ENCODE results near the gene MUC6.
A peak's percentile ranks its signal among the peaks of the same experiment; 100 is the strongest.

The MUC6 gene

DNA sequence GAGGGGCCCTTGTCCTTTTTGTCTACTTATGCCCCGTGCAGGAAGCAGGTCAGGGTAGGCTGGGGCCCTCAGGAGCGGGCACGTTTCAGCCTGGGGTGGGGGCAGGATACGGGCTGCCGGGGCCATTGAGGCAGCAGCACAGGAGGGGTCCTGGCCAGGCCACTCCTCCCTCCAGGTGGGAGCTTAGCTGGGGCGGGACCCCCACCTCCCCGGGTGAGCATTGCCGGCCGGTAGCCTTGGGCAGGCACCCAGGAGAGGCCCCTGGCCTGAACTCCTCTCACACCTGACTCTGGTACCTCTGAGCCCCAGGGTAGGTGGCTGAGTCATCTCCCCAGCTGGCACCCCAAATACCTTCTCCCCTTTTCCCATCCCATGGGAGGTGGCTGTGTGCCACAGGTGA is 5.0 kb upstream of the MUC6 start:
- TF ChIP-seq TEAD4 (IDR thresholded peaks at IDR 0.05): no peak
- TF ChIP-seq MAX (IDR thresholded peaks at IDR 0.05): no peak
- no peak for TF ChIP-seq NFIC (IDR thresholded peaks at IDR 0.05)

DNA sequence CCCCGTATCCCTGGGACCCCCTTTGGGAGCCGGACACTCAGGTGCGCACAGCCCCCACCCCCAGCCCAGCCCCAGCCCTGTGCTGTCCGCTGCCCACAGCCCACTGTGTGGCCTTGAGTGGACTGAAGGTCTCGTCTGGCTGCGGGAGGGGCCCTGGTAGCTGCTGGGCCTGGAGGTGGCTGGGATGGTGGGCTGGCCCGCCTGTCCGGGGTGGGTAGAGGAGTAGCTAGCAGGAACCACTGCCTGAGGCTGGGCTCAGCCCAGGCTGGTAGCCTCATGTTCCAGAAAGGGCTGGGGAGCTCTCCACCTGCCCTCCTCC is 4.6 kb upstream of the MUC6 start:
- TF ChIP-seq MAX (IDR thresholded peaks at IDR 0.05): no peak
- no peak for TF ChIP-seq NFIC (IDR thresholded peaks at IDR 0.05)
- no peak for TF ChIP-seq EGR1 (IDR thresholded peaks at IDR 0.05)
- TF ChIP-seq REST (IDR thresholded peaks at IDR 0.05; ENCODE audit: low read depth): no peak
- no peak for TF ChIP-seq EP300 (IDR thresholded peaks at IDR 0.05; ENCODE audit: borderline replicate concordance)

DNA sequence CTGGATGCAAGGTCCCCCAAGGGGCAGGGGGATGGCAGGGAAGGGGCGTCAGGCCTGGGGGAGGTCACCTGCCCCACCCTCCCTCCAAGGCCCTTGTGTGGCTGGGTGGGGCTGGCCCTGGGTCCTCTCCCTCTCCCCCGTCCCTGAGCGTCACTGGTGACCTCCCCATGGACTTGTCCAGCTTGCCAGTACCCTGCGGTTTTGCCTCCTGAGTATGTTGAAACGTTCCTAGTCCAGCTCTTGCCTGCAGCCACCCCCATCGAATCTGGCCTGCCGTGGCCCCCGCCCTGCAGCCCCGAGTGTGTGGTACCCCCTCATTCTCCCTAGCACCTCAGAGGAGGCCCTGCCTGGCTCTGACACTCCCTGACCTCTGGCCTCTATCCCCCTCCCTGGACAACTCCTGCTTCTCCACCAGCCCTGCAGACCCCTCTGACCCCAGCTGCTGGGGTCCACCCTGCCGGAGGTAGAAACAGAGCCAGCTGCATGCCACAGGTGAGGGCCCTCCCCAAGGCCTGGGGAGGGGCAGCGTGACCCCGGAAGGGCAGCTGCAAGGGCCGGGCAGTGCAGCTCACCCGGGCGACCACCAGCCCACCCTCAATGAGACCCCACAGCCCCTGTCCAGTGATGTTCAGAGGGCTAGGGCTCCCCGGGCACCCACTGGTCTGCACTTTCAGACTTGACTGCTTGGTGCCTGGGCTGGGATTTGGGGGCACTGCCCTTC is 4.1 kb upstream of the MUC6 start:
- no peak for TF ChIP-seq REST (IDR thresholded peaks at IDR 0.05; ENCODE audit: low read depth)
- no peak for TF ChIP-seq EP300 (IDR thresholded peaks at IDR 0.05; ENCODE audit: borderline replicate concordance)
- no peak for TF ChIP-seq RAD21 (IDR thresholded peaks at IDR 0.05; ENCODE audit: low read depth)
- TF ChIP-seq FOXM1 (IDR thresholded peaks at IDR 0.05; ENCODE audit: borderline replicate concordance, low read depth): no peak
- 0 out of 2 replicates have a peak, but pooled peaks have one; percentile 36 for TF ChIP-seq ZBTB7A (IDR thresholded peaks at IDR 0.05; ENCODE audit: low read depth)

DNA sequence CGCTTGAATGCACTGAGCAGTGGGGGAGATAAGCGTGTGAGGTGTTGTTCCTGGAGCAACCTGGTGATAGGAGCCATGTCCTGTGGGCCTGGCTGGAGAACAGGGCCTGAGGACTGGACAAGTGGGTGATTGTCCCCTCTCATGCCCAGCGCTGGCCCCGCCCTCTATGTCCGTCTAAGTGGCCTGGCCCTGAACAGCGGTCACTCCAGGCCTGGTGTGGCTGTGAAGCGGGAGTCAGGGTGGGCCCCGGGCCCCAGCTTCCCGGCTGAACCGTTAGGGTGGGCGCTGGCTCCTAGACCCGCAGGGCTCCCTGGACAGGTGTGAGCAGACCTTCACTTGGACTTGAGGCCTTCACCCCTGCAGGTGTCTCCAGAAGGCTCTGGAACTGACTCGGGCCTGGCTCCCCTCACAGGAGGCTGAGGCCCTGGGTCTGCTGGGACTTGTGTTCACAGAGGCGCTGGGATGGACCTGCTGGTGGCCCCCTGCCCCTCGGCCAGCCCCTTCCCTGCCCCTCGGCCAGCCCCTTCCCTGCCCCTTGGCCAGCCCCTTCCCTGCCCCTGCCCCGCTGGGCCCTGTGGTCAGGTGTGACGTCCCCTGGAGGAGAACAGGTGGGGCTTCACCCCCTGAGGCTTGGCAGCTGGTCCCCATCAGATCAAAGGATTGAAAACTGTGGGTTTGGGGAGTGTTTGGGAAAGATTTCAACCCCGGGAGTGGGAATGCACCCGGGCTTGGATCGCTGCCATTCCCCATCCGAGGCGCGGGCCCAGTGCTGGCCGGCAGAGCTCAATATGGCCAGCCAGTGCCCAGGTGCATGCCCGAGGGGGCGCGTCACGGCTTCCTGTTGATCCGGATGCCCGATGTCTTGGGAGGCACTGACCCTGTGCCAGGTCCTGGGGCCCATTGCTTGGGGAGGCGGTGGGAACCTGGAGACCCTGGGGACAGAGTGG is 3.2 kb upstream of the MUC6 start:
- TF ChIP-seq ZBTB7A (IDR thresholded peaks at IDR 0.05; ENCODE audit: low read depth) (no peak), RAD21 (IDR thresholded peaks at IDR 0.05; ENCODE audit: low read depth) (no peak), TEAD4 (IDR thresholded peaks at IDR 0.05) (no peak), EP300 (IDR thresholded peaks at IDR 0.05; ENCODE audit: borderline replicate concordance) (no peak), NFIC (IDR thresholded peaks at IDR 0.05) (no peak), TCF12 (IDR thresholded peaks at IDR 0.05; ENCODE audit: low read depth) (no peak), TAF1 (IDR thresholded peaks at IDR 0.05; ENCODE audit: low read depth) (no peak), EGR1 (IDR thresholded peaks at IDR 0.05) (no peak), USF1 (IDR thresholded peaks at IDR 0.05) (no peak), MAX (IDR thresholded peaks at IDR 0.05) (no peak), FOXM1 (IDR thresholded peaks at IDR 0.05; ENCODE audit: borderline replicate concordance, low read depth) (no peak), CEBPB (IDR thresholded peaks at IDR 0.05) (no peak), CREB1 (IDR thresholded peaks at IDR 0.05; ENCODE audit: low read depth) (no peak), YY1 (IDR thresholded peaks at IDR 0.05; ENCODE audit: low read depth) (no peak), REST (IDR thresholded peaks at IDR 0.05; ENCODE audit: low read depth) (no peak)

DNA sequence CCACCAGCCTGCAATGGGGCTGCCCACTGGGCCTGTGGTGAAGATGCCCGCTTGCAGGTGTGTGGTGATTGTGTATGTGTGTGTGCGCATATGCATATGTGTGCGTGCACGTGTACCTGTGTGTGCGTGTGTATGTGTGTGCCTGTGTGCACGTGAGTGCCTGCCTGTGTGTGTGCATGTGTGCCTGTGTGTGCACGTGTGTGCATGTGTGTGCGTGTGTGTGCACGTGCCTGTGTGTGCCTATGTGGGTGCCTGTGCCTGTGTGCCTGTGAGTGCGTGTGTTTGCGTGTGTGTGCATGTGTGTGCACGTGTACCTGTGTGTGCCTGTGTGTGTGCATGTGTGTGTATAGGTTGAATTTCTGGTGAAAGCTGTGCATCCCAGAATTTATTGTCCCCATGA is 2.4 kb upstream of the MUC6 start:
- TF ChIP-seq TAF1 (IDR thresholded peaks at IDR 0.05; ENCODE audit: low read depth) (no peak), CEBPB (IDR thresholded peaks at IDR 0.05) (no peak), CREB1 (IDR thresholded peaks at IDR 0.05; ENCODE audit: low read depth) (no peak), TCF12 (IDR thresholded peaks at IDR 0.05; ENCODE audit: low read depth) (no peak), RAD21 (IDR thresholded peaks at IDR 0.05; ENCODE audit: low read depth) (no peak), MAX (IDR thresholded peaks at IDR 0.05) (no peak), TEAD4 (IDR thresholded peaks at IDR 0.05) (no peak), REST (IDR thresholded peaks at IDR 0.05; ENCODE audit: low read depth) (no peak), ZBTB7A (IDR thresholded peaks at IDR 0.05; ENCODE audit: low read depth) (no peak), FOXM1 (IDR thresholded peaks at IDR 0.05; ENCODE audit: borderline replicate concordance, low read depth) (no peak), NFIC (IDR thresholded peaks at IDR 0.05) (no peak), EGR1 (IDR thresholded peaks at IDR 0.05) (no peak), USF1 (IDR thresholded peaks at IDR 0.05) (no peak), EP300 (IDR thresholded peaks at IDR 0.05; ENCODE audit: borderline replicate concordance) (no peak), YY1 (IDR thresholded peaks at IDR 0.05; ENCODE audit: low read depth) (no peak)

Measured in Ishikawa (cell line).